Body of pancreas (tissue), 4 donors: ENCODE data around the gene ARID1B.

ENCODE experiments used
- POLR2A ChIP-seq, 3 donors: fragments of 450-650 bp; IDR thresholded peaks; one replicate each; pipeline ENCODE4 v1.6.1; 2016; ENCODE audit warnings: antibody characterized with exemption in 3 of 3, mild to moderate bottlenecking in 2 of 3
- TF ChIP-seq, protein P1 (sequence below), 7 experiments: fragments of 450-650 bp in 4 of 7; fragments of 200-600 bp in 3 of 7; sonication (generic) in 3 of 7; IDR thresholded peaks; one replicate each; pipeline ENCODE4 v1.5.1; 2016 to 2019; ENCODE audit warnings: antibody characterized with exemption in 7 of 7

DNA sequence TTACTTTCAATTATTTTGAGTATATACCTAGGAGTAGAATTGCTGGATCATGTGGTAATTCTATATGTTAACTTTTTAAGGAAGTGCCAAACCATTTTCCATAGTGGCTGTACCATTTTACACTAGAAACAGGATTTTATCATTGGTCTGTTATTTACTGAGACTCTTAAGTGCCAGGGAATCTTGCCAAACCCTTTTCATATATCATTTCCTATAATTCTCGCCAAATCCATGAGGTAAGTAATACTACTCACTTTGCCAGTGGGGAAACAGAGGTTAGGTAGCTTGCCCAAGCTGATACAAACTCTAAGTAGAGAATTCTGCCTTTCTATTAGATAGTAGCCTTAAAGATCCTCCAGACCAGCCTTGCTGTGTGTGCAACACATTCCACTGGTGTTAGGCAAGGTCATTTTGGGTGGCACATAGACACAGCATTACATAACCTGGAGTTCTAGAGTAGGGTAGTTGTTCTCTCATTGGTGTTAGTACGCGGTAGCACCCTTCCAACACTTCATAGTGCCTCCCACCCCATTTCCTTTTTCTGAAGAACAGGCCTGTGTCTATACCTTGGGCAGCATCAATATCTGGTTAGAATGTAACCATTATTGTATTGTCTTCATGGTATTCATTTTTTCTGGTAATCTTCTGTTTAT, 65.5 kb downstream of the ARID1B start:
- TF ChIP-seq, protein P1, sequence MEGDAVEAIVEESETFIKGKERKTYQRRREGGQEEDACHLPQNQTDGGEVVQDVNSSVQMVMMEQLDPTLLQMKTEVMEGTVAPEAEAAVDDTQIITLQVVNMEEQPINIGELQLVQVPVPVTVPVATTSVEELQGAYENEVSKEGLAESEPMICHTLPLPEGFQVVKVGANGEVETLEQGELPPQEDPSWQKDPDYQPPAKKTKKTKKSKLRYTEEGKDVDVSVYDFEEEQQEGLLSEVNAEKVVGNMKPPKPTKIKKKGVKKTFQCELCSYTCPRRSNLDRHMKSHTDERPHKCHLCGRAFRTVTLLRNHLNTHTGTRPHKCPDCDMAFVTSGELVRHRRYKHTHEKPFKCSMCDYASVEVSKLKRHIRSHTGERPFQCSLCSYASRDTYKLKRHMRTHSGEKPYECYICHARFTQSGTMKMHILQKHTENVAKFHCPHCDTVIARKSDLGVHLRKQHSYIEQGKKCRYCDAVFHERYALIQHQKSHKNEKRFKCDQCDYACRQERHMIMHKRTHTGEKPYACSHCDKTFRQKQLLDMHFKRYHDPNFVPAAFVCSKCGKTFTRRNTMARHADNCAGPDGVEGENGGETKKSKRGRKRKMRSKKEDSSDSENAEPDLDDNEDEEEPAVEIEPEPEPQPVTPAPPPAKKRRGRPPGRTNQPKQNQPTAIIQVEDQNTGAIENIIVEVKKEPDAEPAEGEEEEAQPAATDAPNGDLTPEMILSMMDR (IDR thresholded peaks at IDR 0.05), result no peak
- TF ChIP-seq POLR2A (IDR thresholded peaks at IDR 0.05), result no peak
